Measurements from ENCODE around the gene TBPL1.
"Not testable (repeated sequence)": the region's sequence is repeated elsewhere in the genome, so short reads cannot be mapped to it uniquely, and the experiment has no call there.

Gene TBPL1

DNA sequence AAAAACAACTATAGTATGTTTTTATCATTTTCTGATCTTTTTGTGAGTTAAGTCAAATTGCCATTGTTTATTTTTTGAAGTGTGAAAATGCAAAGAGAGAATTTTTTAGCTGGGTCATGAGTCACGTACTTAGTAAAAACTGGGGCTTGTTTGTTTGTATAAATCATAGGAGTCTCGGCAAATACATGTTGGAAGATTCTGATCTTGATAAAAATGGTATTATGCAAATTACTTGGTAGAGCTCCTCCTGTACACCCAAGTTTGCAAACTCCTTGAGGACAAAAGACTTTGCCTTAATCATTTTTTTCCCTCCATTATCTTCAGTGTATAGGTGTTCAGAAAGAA, 25.8 kb downstream of the TBPL1 start:
- no peak overlapping the region for H3K4me3 ChIP-seq (ENCODE audit: low read depth, low read length)
- TF ChIP-seq, protein P1, sequence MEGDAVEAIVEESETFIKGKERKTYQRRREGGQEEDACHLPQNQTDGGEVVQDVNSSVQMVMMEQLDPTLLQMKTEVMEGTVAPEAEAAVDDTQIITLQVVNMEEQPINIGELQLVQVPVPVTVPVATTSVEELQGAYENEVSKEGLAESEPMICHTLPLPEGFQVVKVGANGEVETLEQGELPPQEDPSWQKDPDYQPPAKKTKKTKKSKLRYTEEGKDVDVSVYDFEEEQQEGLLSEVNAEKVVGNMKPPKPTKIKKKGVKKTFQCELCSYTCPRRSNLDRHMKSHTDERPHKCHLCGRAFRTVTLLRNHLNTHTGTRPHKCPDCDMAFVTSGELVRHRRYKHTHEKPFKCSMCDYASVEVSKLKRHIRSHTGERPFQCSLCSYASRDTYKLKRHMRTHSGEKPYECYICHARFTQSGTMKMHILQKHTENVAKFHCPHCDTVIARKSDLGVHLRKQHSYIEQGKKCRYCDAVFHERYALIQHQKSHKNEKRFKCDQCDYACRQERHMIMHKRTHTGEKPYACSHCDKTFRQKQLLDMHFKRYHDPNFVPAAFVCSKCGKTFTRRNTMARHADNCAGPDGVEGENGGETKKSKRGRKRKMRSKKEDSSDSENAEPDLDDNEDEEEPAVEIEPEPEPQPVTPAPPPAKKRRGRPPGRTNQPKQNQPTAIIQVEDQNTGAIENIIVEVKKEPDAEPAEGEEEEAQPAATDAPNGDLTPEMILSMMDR (IDR thresholded peaks at IDR 0.05; ENCODE audit: low read depth, low read length), result no peak

DNA sequence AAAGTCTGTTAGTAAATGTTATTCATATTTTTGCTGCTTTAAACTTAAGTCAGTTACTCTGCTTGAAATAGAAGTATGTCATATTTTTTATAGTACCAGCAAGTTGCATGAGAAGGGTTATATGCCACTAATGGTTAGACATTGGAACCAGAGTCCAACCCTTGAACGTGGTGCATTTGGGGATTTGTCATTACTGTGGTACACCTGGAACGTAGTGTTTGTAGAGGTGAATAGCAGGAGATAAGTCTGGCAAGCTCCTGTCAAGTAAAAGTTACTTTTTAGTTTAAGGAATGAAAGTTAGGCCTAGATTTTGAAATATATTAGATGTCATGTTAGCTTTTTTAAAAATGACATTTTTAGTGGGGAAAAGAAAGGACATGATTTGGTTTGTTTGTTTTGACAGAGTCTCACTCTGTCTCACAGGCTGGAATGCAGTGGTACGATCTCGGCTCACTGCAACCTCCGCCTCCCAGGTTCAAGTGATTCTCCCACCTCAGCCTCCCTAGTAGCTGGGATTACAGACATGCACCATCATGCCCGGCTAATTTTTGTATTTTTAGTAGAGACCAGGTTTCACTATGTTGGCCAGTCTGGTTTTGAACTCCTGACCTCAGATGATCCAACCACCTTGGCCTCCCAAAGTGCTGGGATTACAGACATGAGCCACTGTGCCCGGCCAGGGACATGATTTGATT, 26.4 kb downstream of the TBPL1 start:
- not testable (repeated sequence) for H3K4me3 ChIP-seq (ENCODE audit: low read depth, low read length)

- TF ChIP-seq, protein P1 (IDR thresholded peaks at IDR 0.05; ENCODE audit: low read depth, low read length), result no peak
- H3K4me3 ChIP-seq (ENCODE audit: low read depth, low read length), result no peak overlapping the region
Observed at GRCh38 chr6:133980168-133980567, 27.1 kb downstream of the TBPL1 start.

GRCh38 chr6:133983099-133983939, 30.3 kb downstream of the TBPL1 start:
- TF ChIP-seq, protein P1 (IDR thresholded peaks at IDR 0.05; ENCODE audit: low read depth, low read length), result no peak

GRCh38 chr6:133985970-133986369, 32.9 kb downstream of the TBPL1 start:
- TF ChIP-seq, protein P1 (IDR thresholded peaks at IDR 0.05; ENCODE audit: low read depth, low read length), result no peak
- no peak overlapping the region for H3K4me3 ChIP-seq (ENCODE audit: low read depth, low read length)

More at GRCh38 chr6:133983099-133983939, 30.3 kb downstream of the TBPL1 start:
- H3K4me3 ChIP-seq (ENCODE audit: low read depth, low read length), result no peak overlapping the region

- TF ChIP-seq, protein P1 (IDR thresholded peaks at IDR 0.05; ENCODE audit: low read depth, low read length), result no peak
- no peak overlapping the region for H3K4me3 ChIP-seq (ENCODE audit: low read depth, low read length)
Observed at GRCh38 chr6:133986942-133987341, 33.9 kb downstream of the TBPL1 start.

GRCh38 chr6:133989525-133989924, 36.5 kb downstream of the TBPL1 start:
- H3K4me3 ChIP-seq (ENCODE audit: low read depth, low read length), result no peak overlapping the region
- TF ChIP-seq, protein P1 (IDR thresholded peaks at IDR 0.05; ENCODE audit: low read depth, low read length), result no peak

Measured in WI38 (cell line).